ENCODE data around the gene CCDC179.
A peak's percentile ranks its signal among the peaks of the same experiment; 100 is the strongest.

- TF ChIP-seq CTCF (IDR thresholded peaks at IDR 0.05) (peak; percentile 59 to 88 (median 82)), POLR2A (IDR thresholded peaks at IDR 0.05) (no peak)
Observed at GRCh38 chr11:22875869-22876473, 15.7 kb upstream of the CCDC179 start.
